Suprapubic skin (tissue), 4 donors: ENCODE results near the gene ADGRE3. TPM values are rescaled to one million over a fixed set of nuclear protein-coding genes. Genes with fewer than 3 reads are reported as not detected.
A peak's percentile ranks its signal among the peaks of the same experiment; 100 is the strongest.

Source experiments
- DNase-seq, 2 donors: peaks; one replicate each; pipeline ENCODE4 v3.0.0-alpha.2; 2019; ENCODE audit warnings: low spot score in 2 of 2
- H3K27ac ChIP-seq: fragments of 200-600 bp; sonication (generic); one replicate; pipeline ENCODE4 v1.5.1; 2019
- H3K27me3 ChIP-seq: fragments of 200-600 bp; sonication (generic); one replicate; pipeline ENCODE4 v1.5.1; 2019
- H3K36me3 ChIP-seq: fragments of 200-600 bp; sonication (generic); one replicate; pipeline ENCODE4 v1.5.1; 2019
- H3K4me1 ChIP-seq: fragments of 200-600 bp; sonication (generic); one replicate; pipeline ENCODE4 v1.5.1; 2019
- H3K4me3 ChIP-seq: fragments of 200-600 bp; sonication (generic); one replicate; pipeline ENCODE4 v1.5.1; 2019; ENCODE audit warnings: mild to moderate bottlenecking
- H3K9me3 ChIP-seq: fragments of 200-600 bp; sonication (generic); one replicate; pipeline ENCODE4 v1.5.1; 2019
- EP300 ChIP-seq: sonication (generic); formaldehyde crosslinking; IDR thresholded peaks from one replicate; pipeline ENCODE4 v1.6.1; 2017; ENCODE audit warnings: antibody characterized with exemption
- POLR2A ChIP-seq, 2 donors: fragments of 450-650 bp; IDR thresholded peaks; one replicate each; pipeline ENCODE4 v1.6.1; 2017; ENCODE audit warnings: antibody characterized with exemption in 2 of 2, mild to moderate bottlenecking in 2 of 2, moderate library complexity in 2 of 2
- POLR2AphosphoS5 ChIP-seq, 3 donors: sonication (generic); formaldehyde crosslinking; IDR thresholded peaks; one replicate each; pipeline ENCODE4 v1.6.1; 2017; ENCODE audit warnings: antibody characterized with exemption in 3 of 3
- WGBS: methylation state at CpG from one replicate; pipeline ENCODE4 v1.1.5; 2018; 5-methylcytosine and 5-hydroxymethylcytosine counted together
- total RNA-seq, 4 donors: library from RNA; depleted of rRNA; stranded (reverse); fragments of >200 nt; gene quantifications; one replicate each; pipeline ENCODE4 v1.1.0, GENCODE V29; 2016
- TF ChIP-seq, protein P1 (sequence below), 2 donors: fragments of 200-600 bp in 1 of 2; fragments of 450-650 bp in 1 of 2; sonication (generic) in 1 of 2; IDR thresholded peaks; one replicate each; pipeline ENCODE4 v1.5.1; 2016 to 2019; ENCODE audit warnings: antibody characterized with exemption in 2 of 2, mild to moderate bottlenecking in 1 of 2, moderate library complexity in 1 of 2

The ADGRE3 gene, protein sequence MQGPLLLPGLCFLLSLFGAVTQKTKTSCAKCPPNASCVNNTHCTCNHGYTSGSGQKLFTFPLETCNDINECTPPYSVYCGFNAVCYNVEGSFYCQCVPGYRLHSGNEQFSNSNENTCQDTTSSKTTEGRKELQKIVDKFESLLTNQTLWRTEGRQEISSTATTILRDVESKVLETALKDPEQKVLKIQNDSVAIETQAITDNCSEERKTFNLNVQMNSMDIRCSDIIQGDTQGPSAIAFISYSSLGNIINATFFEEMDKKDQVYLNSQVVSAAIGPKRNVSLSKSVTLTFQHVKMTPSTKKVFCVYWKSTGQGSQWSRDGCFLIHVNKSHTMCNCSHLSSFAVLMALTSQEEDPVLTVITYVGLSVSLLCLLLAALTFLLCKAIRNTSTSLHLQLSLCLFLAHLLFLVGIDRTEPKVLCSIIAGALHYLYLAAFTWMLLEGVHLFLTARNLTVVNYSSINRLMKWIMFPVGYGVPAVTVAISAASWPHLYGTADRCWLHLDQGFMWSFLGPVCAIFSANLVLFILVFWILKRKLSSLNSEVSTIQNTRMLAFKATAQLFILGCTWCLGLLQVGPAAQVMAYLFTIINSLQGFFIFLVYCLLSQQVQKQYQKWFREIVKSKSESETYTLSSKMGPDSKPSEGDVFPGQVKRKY
- not detected for total RNA-seq

DNA sequence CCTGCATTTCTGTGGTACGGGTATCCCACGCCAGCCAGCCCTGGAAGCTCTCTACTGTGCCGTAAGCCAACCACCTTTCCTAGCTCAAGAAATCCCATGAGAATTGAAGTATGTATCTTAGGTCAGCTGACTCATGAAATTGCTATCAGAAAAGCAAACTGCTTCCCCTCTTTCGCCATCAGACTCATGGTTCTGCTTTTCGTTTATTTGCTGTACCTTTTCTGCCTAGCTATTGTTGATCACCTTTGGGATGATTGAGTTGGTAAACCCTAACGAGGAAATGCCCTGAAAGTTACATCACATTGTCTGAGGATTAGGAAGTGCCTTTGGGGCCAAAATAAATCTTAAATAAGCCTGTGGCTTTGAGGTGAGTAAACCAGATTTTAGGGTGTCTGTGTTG lies at the start of gene ADGRE3:
TSS of gene ADGRE3 (minus strand) at position 81 of the 400 bp plus-strand sequence. CDS start at position 7, 74 bp downstream.
- no peak within 1 kb of the TSS for H3K27ac ChIP-seq
- no peak within 1 kb of the TSS for H3K4me3 ChIP-seq
- DNase-seq = no peak
- TF ChIP-seq POLR2A (IDR thresholded peaks at IDR 0.05) (no peak), EP300 (no peak), POLR2AphosphoS5 (IDR thresholded peaks at IDR 0.05) (no peak)
- TF ChIP-seq, protein P1, sequence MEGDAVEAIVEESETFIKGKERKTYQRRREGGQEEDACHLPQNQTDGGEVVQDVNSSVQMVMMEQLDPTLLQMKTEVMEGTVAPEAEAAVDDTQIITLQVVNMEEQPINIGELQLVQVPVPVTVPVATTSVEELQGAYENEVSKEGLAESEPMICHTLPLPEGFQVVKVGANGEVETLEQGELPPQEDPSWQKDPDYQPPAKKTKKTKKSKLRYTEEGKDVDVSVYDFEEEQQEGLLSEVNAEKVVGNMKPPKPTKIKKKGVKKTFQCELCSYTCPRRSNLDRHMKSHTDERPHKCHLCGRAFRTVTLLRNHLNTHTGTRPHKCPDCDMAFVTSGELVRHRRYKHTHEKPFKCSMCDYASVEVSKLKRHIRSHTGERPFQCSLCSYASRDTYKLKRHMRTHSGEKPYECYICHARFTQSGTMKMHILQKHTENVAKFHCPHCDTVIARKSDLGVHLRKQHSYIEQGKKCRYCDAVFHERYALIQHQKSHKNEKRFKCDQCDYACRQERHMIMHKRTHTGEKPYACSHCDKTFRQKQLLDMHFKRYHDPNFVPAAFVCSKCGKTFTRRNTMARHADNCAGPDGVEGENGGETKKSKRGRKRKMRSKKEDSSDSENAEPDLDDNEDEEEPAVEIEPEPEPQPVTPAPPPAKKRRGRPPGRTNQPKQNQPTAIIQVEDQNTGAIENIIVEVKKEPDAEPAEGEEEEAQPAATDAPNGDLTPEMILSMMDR (IDR thresholded peaks at IDR 0.05) = no peak
- peaks cover 4% of the 10 kb centered on the region for H3K9me3 ChIP-seq
- H3K4me1 ChIP-seq = no peaks in the 10 kb centered on the region
- no peaks in the 10 kb centered on the region for H3K36me3 ChIP-seq
- 57% methylated on average over 6 of the region's 6 CpGs for WGBS
- H3K27me3 ChIP-seq = peaks cover 30% of the 10 kb centered on the region

DNA sequence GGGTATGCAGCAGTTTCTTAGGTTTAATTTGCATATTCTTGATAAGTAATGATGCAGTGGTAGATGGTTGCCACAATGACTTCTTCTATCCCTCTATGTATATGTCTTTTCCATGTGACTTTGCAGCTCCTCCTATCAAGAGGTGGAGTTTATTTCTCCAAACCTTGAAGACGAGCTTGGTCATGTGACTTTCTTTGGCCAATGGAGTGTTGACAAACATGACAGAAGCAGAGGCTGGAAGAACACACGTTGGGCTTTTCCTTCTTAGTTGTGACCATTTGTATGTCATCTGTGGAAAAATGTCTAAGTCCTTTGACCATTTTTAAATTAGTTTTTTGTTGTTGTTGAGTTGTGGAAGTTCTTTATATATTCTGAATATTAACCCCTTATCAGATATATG lies 47.5 kb upstream of the ADGRE3 start:
- Histone ChIP-seq H3K9me3 (peaks cover 64% of the 10 kb centered on the region), H3K4me1 (no peaks in the 10 kb centered on the region), H3K36me3 (peaks cover 56% of the 10 kb centered on the region), H3K27ac (no peak overlapping the region), H3K27me3 (no peaks in the 10 kb centered on the region), H3K4me3 (no peak overlapping the region)
- no peak for DNase-seq
- 81% methylated on average over 2 of the region's 2 CpGs for WGBS
- TF ChIP-seq EP300 = no peak
- no peak for TF ChIP-seq POLR2AphosphoS5 (IDR thresholded peaks at IDR 0.05)
- TF ChIP-seq, protein P1 (IDR thresholded peaks at IDR 0.05) = no peak
- TF ChIP-seq POLR2A (IDR thresholded peaks at IDR 0.05) = no peak

DNA sequence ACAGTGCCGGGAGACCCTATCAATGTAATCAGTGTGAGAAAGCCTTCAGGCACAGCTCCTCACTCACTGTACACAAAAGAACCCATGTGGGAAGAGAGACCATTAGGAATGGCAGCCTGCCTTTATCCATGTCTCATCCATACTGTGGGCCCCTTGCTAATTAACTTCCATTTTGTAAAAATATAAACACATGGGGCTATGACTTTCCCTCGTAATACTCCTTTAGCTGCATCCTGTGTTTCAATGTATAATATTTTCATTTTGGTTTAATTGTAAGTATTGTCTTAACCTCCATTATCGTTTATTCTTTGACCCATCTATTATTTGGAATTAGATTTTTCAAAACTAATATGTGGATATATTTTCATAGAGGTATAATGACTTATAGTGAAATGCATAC lies 44.5 kb upstream of the ADGRE3 start:
- Histone ChIP-seq H3K27ac (no peak overlapping the region), H3K9me3 (peaks cover 64% of the 10 kb centered on the region), H3K4me3 (no peak overlapping the region), H3K36me3 (peaks cover 83% of the 10 kb centered on the region), H3K4me1 (no peaks in the 10 kb centered on the region), H3K27me3 (no peaks in the 10 kb centered on the region)
- WGBS = 96% methylated on average over 3 of the region's 3 CpGs
- DNase-seq = no peak
- TF ChIP-seq EP300 = no peak
- TF ChIP-seq POLR2AphosphoS5 (IDR thresholded peaks at IDR 0.05) = no peak
- TF ChIP-seq POLR2A (IDR thresholded peaks at IDR 0.05) = no peak
- TF ChIP-seq, protein P1 (IDR thresholded peaks at IDR 0.05) = no peak

DNA sequence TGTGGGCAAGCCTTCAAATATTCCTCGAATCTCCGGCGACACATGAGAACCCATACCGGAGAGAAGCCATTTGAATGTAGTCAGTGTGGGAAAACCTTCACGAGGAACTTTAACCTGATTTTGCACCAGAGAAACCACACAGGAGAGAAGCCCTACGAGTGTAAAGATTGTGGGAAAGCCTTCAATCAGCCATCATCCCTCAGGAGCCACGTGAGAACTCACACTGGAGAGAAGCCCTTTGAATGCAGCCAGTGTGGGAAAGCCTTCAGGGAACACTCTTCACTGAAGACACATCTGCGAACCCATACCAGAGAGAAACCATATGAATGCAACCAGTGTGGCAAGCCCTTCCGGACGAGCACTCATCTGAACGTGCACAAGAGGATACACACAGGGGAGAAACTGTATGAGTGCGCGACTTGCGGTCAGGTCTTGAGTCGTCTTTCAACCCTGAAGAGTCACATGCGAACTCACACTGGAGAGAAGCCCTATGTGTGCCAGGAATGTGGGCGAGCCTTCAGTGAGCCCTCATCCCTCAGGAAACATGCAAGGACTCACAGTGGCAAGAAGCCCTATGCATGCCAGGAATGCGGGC lies 44.0 kb upstream of the ADGRE3 start:
- peaks cover 61% of the 10 kb centered on the region for H3K9me3 ChIP-seq
- no peaks in the 10 kb centered on the region for H3K27me3 ChIP-seq
- H3K36me3 ChIP-seq = peaks cover 83% of the 10 kb centered on the region
- no peak overlapping the region for H3K27ac ChIP-seq
- 95% methylated on average over 10 of the region's 18 CpGs for WGBS
- H3K4me3 ChIP-seq = no peak overlapping the region
- no peaks in the 10 kb centered on the region for H3K4me1 ChIP-seq
- no peak for DNase-seq
- TF ChIP-seq POLR2AphosphoS5 (IDR thresholded peaks at IDR 0.05) = no peak

DNA sequence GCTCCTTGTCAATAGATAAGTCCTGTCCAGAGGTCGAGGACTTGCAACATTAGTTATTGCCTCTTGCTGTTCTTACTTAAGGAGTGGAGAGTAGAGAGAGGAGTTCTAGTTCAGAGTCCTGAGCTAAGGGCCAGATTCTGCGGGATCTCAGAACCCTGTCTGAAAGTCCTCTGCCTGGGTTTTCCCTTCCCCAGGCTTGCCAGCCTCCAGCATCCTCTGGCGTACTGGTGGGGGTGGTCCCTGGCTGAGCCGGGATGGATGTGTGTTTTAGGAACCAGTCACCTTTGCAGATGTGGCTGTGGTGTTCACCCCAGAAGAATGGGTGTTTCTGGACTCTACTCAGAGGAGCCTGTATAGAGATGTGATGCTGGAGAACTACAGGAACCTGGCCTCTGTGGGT lies 41.2 kb upstream of the ADGRE3 start:
- TF ChIP-seq EP300 (no peak), POLR2AphosphoS5 (IDR thresholded peaks at IDR 0.05) (no peak), POLR2A (IDR thresholded peaks at IDR 0.05) (no peak)
- TF ChIP-seq, protein P1 (IDR thresholded peaks at IDR 0.05) = no peak
- H3K27me3 ChIP-seq = no peaks in the 10 kb centered on the region
- H3K4me1 ChIP-seq = no peaks in the 10 kb centered on the region
- H3K27ac ChIP-seq = no peak overlapping the region
- DNase-seq = peak in 1 of 2 donors; percentile 56
- no peak overlapping the region for H3K4me3 ChIP-seq
- peaks cover 98% of the 10 kb centered on the region for H3K36me3 ChIP-seq
- peaks cover 46% of the 10 kb centered on the region for H3K9me3 ChIP-seq
- WGBS = 97% methylated on average over 4 of the region's 4 CpGs
